K562 (cell line): ENCODE results near the gene WFIKKN1. TPM values are rescaled to one million over a fixed set of nuclear protein-coding genes. Genes with fewer than 3 reads are reported as not detected.

Experiments used
- ATAC-seq: fragments of 200-7000 bp; cut with Tn5 transposase; 3 replicates; pipeline ENCODE4 v1.9.1; 2020; ENCODE audit warnings: moderate library complexity
- BruUV-seq: library from RNA; stranded (reverse); fragments of 400-500 nt; replicated peaks from 2 replicates; lab custom pipeline; 2021; lab: Mats Ljungman, UMichigan
- CTCF ChIA-PET: fragments of 300-600 bp; formaldehyde crosslinking; extraction: SDS; loops from one replicate; lab custom pipeline; 2021; ENCODE audit warnings: low intra/inter-chr PET ratio; lab: Yijun Ruan, JAX
- POLR2A ChIA-PET: fragments of 300-600, 350-650 bp; sonication (Branson Sonifier 250); formaldehyde crosslinking; extraction: SDS; loops from one replicate; lab custom pipeline; 2021; ENCODE audit warnings: antibody characterized with exemption, inconsistent platforms; lab: Yijun Ruan, JAX
- DNase-seq, 4 experiments: peaks; one replicate each; pipeline versions ENCODE4 v3.0.0 to v3.0.0-alpha.2; 2011 to 2018; ENCODE audit warnings: low spot score in 3 of 4, mixed read lengths in 3 of 4; ENCODE audit errors: extremely low read depth in 1 of 4
- FAIRE-seq: peaks from 2 replicates; lab custom pipeline; 2011; peaks lifted over from hg19 to GRCh38; lab: Jason Lieb, UNC
- H2AFZ ChIP-seq: 2 replicates; pipeline ENCODE4 v1.6.0; 2011; ENCODE audit warnings: low read depth, low read length, control low read depth, inconsistent platforms
- H3K27ac ChIP-seq: fragments of 200-600 bp; 3 replicates; pipeline ENCODE4 v1.8.0; 2011; ENCODE audit warnings: low read depth, mild to moderate bottlenecking, control low read depth, inconsistent platforms, low read length, moderate library complexity, mixed read lengths; ENCODE audit errors: extremely low read depth
- H3K27me3 ChIP-seq, 2 experiments: fragments of 300-600 bp in 1 of 2; 2 replicates in 1 of 2; 3 replicates in 1 of 2; pipeline versions ENCODE4 v1.6.0 to v1.8.0; 2011; ENCODE audit warnings: inconsistent platforms in 2 of 2, low read length in 2 of 2, mild to moderate bottlenecking in 1 of 2, mixed read lengths in 1 of 2, moderate library complexity in 1 of 2; ENCODE audit not compliant: control insufficient read depth in 2 of 2, insufficient read depth in 2 of 2
- H3K36me3 ChIP-seq: fragments of 300-600 bp; 3 replicates; pipeline ENCODE4 v1.8.0; 2011; ENCODE audit warnings: mild to moderate bottlenecking, low read length, inconsistent platforms; ENCODE audit not compliant: control insufficient read depth, insufficient read depth
- H3K4me1 ChIP-seq, 2 experiments: fragments of 200-600 bp in 1 of 2; replicated peaks in 1 of 2; 2 replicates in 1 of 2; 3 replicates in 1 of 2; pipeline versions ENCODE4 v1.5.1 to v1.8.0; 2011; ENCODE audit warnings: inconsistent platforms in 2 of 2, low read length in 2 of 2, mild to moderate bottlenecking in 1 of 2, mixed read lengths in 1 of 2, moderate library complexity in 1 of 2; ENCODE audit not compliant: control insufficient read depth in 2 of 2, insufficient read depth in 2 of 2
- H3K4me2 ChIP-seq: 2 replicates; pipeline ENCODE4 v1.6.1; 2011; ENCODE audit warnings: low read length, control low read depth, inconsistent platforms, mixed read lengths; ENCODE audit not compliant: insufficient read depth
- H3K4me3 ChIP-seq: fragments of 200-600 bp; sonication (generic), shearing (Covaris generic); 2 replicates; pipeline ENCODE4 v1.5.1; 2016; ENCODE audit warnings: control low read depth, inconsistent platforms
- H3K79me2 ChIP-seq: fragments of 200-600 bp; 3 replicates; pipeline ENCODE4 v1.8.0; 2011; ENCODE audit warnings: low read length, inconsistent platforms; ENCODE audit not compliant: control insufficient read depth, insufficient read depth
- H3K9ac ChIP-seq, 2 experiments: 2 replicates each; pipeline versions ENCODE4 v1.6.0 to v1.6.1; 2011; ENCODE audit warnings: low read depth in 2 of 2, low read length in 2 of 2, control low read depth in 1 of 2, inconsistent platforms in 1 of 2, mild to moderate bottlenecking in 1 of 2, mixed read lengths in 1 of 2; ENCODE audit not compliant: insufficient read depth in 1 of 2
- H3K9me1 ChIP-seq: one replicate; pipeline ENCODE4 v1.6.0; 2011; ENCODE audit warnings: inconsistent platforms, mild to moderate bottlenecking, low read length, moderate library complexity; ENCODE audit not compliant: control insufficient read depth, insufficient read depth
- H3K9me3 ChIP-seq: replicated peaks from 2 replicates; pipeline ENCODE4 v1.5.1; 2011; ENCODE audit warnings: low read depth, low read length, inconsistent platforms; ENCODE audit not compliant: control insufficient read depth, insufficient read depth
- H4K20me1 ChIP-seq: replicated peaks from 2 replicates; pipeline ENCODE4 v1.6.1; 2011; ENCODE audit warnings: low read length, inconsistent platforms, mixed read lengths; ENCODE audit not compliant: control insufficient read depth, insufficient read depth
- ADNP ChIP-seq: fragments of 200-800 bp; sonication (Bioruptor generic); IDR thresholded peaks from 2 replicates; pipeline ENCODE4 v1.6.1; 2016; ENCODE audit warnings: missing genetic modification characterization, missing compliant biosample characterization
- ARID1B ChIP-seq: fragments of 450-650 bp; IDR thresholded peaks from 2 replicates; pipeline ENCODE4 v1.6.1; 2016; ENCODE audit warnings: antibody characterized with exemption, mild to moderate bottlenecking, inconsistent platforms
- CCNT2 ChIP-seq: IDR thresholded peaks from 2 replicates; pipeline ENCODE4 v1.6.1; 2011; ENCODE audit warnings: borderline replicate concordance, low read depth, mild to moderate bottlenecking, moderate library complexity, mixed read lengths, low read length; ENCODE audit not compliant: insufficient read length; ENCODE audit errors: extremely low read depth
- DDX20 ChIP-seq: fragments of 450-650 bp; IDR thresholded peaks from 2 replicates; pipeline ENCODE4 v1.6.1; 2016; ENCODE audit warnings: missing genetic modification characterization, low read depth, mild to moderate bottlenecking, missing compliant biosample characterization, moderate library complexity
- EHMT2 ChIP-seq: fragments of 450-650 bp; IDR thresholded peaks from 2 replicates; pipeline ENCODE4 v1.6.1; 2018; ENCODE audit warnings: antibody characterized with exemption
- ELF2 ChIP-seq: fragments of 250-450 bp; sonication (Bioruptor Pico); IDR thresholded peaks from 2 replicates; pipeline ENCODE4 v1.5.0; 2021; ENCODE audit warnings: mild to moderate bottlenecking
- KDM1A ChIP-seq, 2 experiments: fragments of 450-650 bp; IDR thresholded peaks; 2 replicates each; pipeline ENCODE4 v1.6.1; 2016; ENCODE audit warnings: mild to moderate bottlenecking in 2 of 2
- KLF1 ChIP-seq: fragments of 450-650 bp; IDR thresholded peaks from 2 replicates; pipeline ENCODE4 v1.6.1; 2016; ENCODE audit warnings: missing genetic modification characterization, missing compliant biosample characterization
- MTA2 ChIP-seq: fragments of 450-650 bp; IDR thresholded peaks from 2 replicates; pipeline ENCODE4 v1.6.1; 2016; ENCODE audit warnings: low read depth
- MYBL2 ChIP-seq, 2 experiments: fragments of 450-650 bp in 1 of 2; sonication (generic) in 1 of 2; formaldehyde crosslinking in 1 of 2; IDR thresholded peaks; 2 replicates each; pipeline versions ENCODE4 v1.6.1 to v1.8.1; 2017 to 2022; ENCODE audit warnings: borderline replicate concordance in 1 of 2, inconsistent platforms in 1 of 2, low read depth in 1 of 2, mild to moderate bottlenecking in 1 of 2, missing genetic modification reagents in 1 of 2, moderate library complexity in 1 of 2
- NELFE ChIP-seq: IDR thresholded peaks from 2 replicates; pipeline ENCODE4 v1.6.1; 2011; ENCODE audit warnings: mild to moderate bottlenecking; ENCODE audit not compliant: insufficient read depth, insufficient read length
- NFRKB ChIP-seq: fragments of 450-650 bp; IDR thresholded peaks from 2 replicates; pipeline ENCODE4 v1.6.1; 2016; ENCODE audit warnings: low read depth
- NRF1 ChIP-seq, 2 experiments: fragments of 450-650 bp; IDR thresholded peaks in 1 of 2; conservative IDR thresholded peaks in 1 of 2; 2 replicates each; pipeline ENCODE4 v1.6.1; 2014; ENCODE audit warnings: mild to moderate bottlenecking in 2 of 2
- OTX1 ChIP-seq: fragments of 450-650 bp; formaldehyde crosslinking; IDR thresholded peaks from 2 replicates; pipeline ENCODE4 v1.4.0; 2022; ENCODE audit warnings: mild to moderate bottlenecking
- RFX1 ChIP-seq: fragments of 450-650 bp; IDR thresholded peaks from 2 replicates; pipeline ENCODE4 v1.6.1; 2016; ENCODE audit warnings: mild to moderate bottlenecking, moderate library complexity
- SMAD3 ChIP-seq: fragments of 450-650 bp; formaldehyde crosslinking; conservative IDR thresholded peaks from 2 replicates; pipeline ENCODE4 v1.4.0; 2020; ENCODE audit warnings: mild to moderate bottlenecking
- SMC3 ChIP-seq: conservative IDR thresholded peaks from 2 replicates; pipeline ENCODE4 v1.6.1; 2011; ENCODE audit warnings: low read depth, low read length, improper control_type of control experiment; ENCODE audit not compliant: insufficient read depth
- SRSF3 ChIP-seq: fragments of 200-400 bp; formaldehyde crosslinking; IDR thresholded peaks from 2 replicates; pipeline ENCODE4 v1.6.1; 2016; ENCODE audit warnings: mild to moderate bottlenecking, low read length, moderate library complexity; ENCODE audit not compliant: insufficient read depth
- ZBTB9 ChIP-seq: fragments of 450-650 bp; formaldehyde crosslinking; IDR thresholded peaks from 2 replicates; pipeline ENCODE4 v1.4.0; 2020; ENCODE audit warnings: mild to moderate bottlenecking, moderate library complexity
- ZFPM2 ChIP-seq: fragments of 250-450 bp; sonication (Bioruptor Pico); IDR thresholded peaks from 2 replicates; pipeline ENCODE4 v1.5.1; 2022; ENCODE audit warnings: mild to moderate bottlenecking
- ZNF140 ChIP-seq: fragments of 250-450 bp; sonication (Bioruptor Pico); IDR thresholded peaks from 2 replicates; pipeline ENCODE4 v1.8.0; 2021; ENCODE audit warnings: moderate library complexity, mild to moderate bottlenecking, inconsistent platforms
- ZSCAN29 ChIP-seq: fragments of 450-650 bp; IDR thresholded peaks from 2 replicates; pipeline ENCODE4 v1.6.1; 2017
- WGBS: fragments of 100-300 bp; shearing (Covaris generic); methylation state at CpG from one replicate; pipeline ENCODE4 v1.1.6; 2016; ENCODE audit warnings: low coverage, mixed read lengths; ENCODE audit not compliant: insufficient coverage; ENCODE audit errors: missing lambda C conversion rate; 5-methylcytosine and 5-hydroxymethylcytosine counted together
- in situ Hi-C: fragments of 300-500 bp; cut with MboI; formaldehyde crosslinking; loops from 4 replicates; pipeline ENCODE4 v1.15.0; 2018; ENCODE audit warnings: inconsistent platforms, mixed read lengths
- intact Hi-C: fragments of 100-400 bp; cut with micrococcal nuclease; formaldehyde crosslinking; loops from 2 replicates; pipeline ENCODE4 v1.14.2; 2022
- polyA plus RNA-seq, 8 experiments: library from polyadenylated mRNA; depleted of rRNA in 4 of 8; stranded (reverse) in 5 of 8; unstranded in 3 of 8; fragments of >200 nt; fragmentation: Nextera tagmentation in 2 of 8; fragmentation: Illumina TruSeq in 1 of 8; extraction: Ambion mirVana in 2 of 8; extraction: Trizol in 1 of 8; gene quantifications; 2 replicates each; pipeline versions ENCODE4 v1.2.1 to v1.2.3, GENCODE V29; 2011 to 2014; ENCODE audit warnings: inconsistent platforms in 1 of 8, missing spikeins in 1 of 8
- total RNA-seq, 7 experiments: library from RNA; depleted of rRNA in 6 of 7; stranded (reverse); fragments of >200 nt in 6 of 7; fragmentation: Illumina TruSeq in 2 of 7; extraction: Trizol in 2 of 7; gene quantifications; 2 replicates each; pipeline versions ENCODE4 v1.2.1 to v1.2.3, GENCODE V29; 2011 to 2021; ENCODE audit warnings: low replicate concordance in 1 of 7

WFIKKN1 gene
- total and polyA plus RNA-seq, 9 of the 15 experiments (the other 6 are each of a cell fraction or from before 2014, with no cell fraction given) = 0.14 to 1.1 (median 0.50) TPM; not detected in 4

GRCh38 chr16:679814-680624, 49.2 kb downstream of the WFIKKN1 start, which contains the start of gene STUB1:
Gene STUB1 (plus strand): TSS chr16:680410. CDS start chr16:680526, 116 bp downstream.
- peak within 1 kb of the TSS; percentile 93 for H2AFZ ChIP-seq
- CTCF ChIA-PET = no interaction called here
- in situ Hi-C loops = loop anchor here (10.0 kb wide), 1 partner anchor 285 kb away; the partner anchor contains the start of gene NME4
- TF ChIP-seq ADNP (tag) (no peak), ZSCAN29 (no peak), KDM1A (IDR thresholded peaks at IDR 0.05) (no peak), NFRKB (no peak), ZNF140 (CRISPR knock-in tag) (no peak), ZFPM2 (CRISPR knock-in tag) (no peak), RFX1 (no peak), DDX20 (tag) (no peak), NRF1 (conservative IDR thresholded peaks at IDR 0.05 in 1 of 2, IDR thresholded peaks at IDR 0.05 in 1 of 2) (peak; percentile 88 to 90), MTA2 (no peak), ELF2 (CRISPR knock-in tag) (no peak), EHMT2 (no peak), ARID1B (no peak), KLF1 (tag) (0 out of 2 replicates have a peak, but pooled peaks have one; percentile 23), SRSF3 (no peak), ZBTB9 (CRISPR knock-in tag) (no peak), SMC3 (no peak), OTX1 (CRISPR knock-in tag) (no peak), MYBL2 (IDR thresholded peaks at IDR 0.05; ENCODE audit: low read depth) (no peak), MYBL2 (CRISPR knock-in tag; IDR thresholded peaks at IDR 0.05; ENCODE audit: borderline replicate concordance) (no peak), NELFE (no peak), SMAD3 (no peak), CCNT2 (peak; percentile 55)

More at GRCh38 chr16:679814-680624, 49.2 kb downstream of the WFIKKN1 start, which contains the start of gene STUB1:
- no peaks in the 10 kb centered on the region for H3K27me3 ChIP-seq
- BruUV-seq = no TSS peak
- H3K4me3 ChIP-seq = peak within 1 kb of the TSS; percentile 98
- POLR2A ChIA-PET = interaction anchor here (0.5 to 1.8 kb wide), 10 partner anchors 10 to 1119 kb away, joined by 3 to 10 read pairs (median 3); partner anchors contain the start of genes DECR2 and WDR24
- WGBS = under 1% methylated on average over 44 of the region's 91 CpGs
- H3K36me3 ChIP-seq = peaks cover 36% of the 10 kb centered on the region
- peak within 1 kb of the TSS; percentile 98 for H3K4me2 ChIP-seq
- H3K4me1 ChIP-seq = peaks cover 36 to 98% of the 10 kb centered on the region in 2 experiments
- peaks cover 21% of the 10 kb centered on the region for H4K20me1 ChIP-seq
- intact Hi-C loops = loop anchor here (5.0 kb wide), 2 partner anchors 43 to 283 kb away; partner anchors contain the start of genes METTL26 and NME4
- peak; percentile 78 to 91 (median 84) for DNase-seq
- peaks cover 41% of the 10 kb centered on the region for H3K79me2 ChIP-seq
- peak within 1 kb of the TSS; percentile 89 for H3K27ac ChIP-seq
- H3K9me3 ChIP-seq = no peaks in the 10 kb centered on the region
- H3K9ac ChIP-seq = peak within 1 kb of the TSS; percentile 84 to 98
- no peak for FAIRE-seq
- peaks cover 11% of the 10 kb centered on the region for H3K9me1 ChIP-seq
- ATAC-seq = peak; percentile 62
